Type B pancreatic cell (in vitro differentiated cells): Measurements from ENCODE around the gene CPB2. TPM values are rescaled to one million over a fixed set of nuclear protein-coding genes. Genes with fewer than 3 reads are reported as not detected.

Experiments used
- DNase-seq: peaks from one replicate; pipeline ENCODE4 v3.0.0; 2021; ENCODE audit warnings: mixed read lengths; ENCODE audit not compliant: unreplicated experiment; ENCODE audit errors: extremely low spot score
- H3K27ac Mint-ChIP-seq: 2 replicates; pipeline ENCODE4 v1.8.0; 2021; ENCODE audit warnings: mild to moderate bottlenecking, mixed read lengths
- H3K27me3 Mint-ChIP-seq: 2 replicates; pipeline ENCODE4 v1.8.0; 2021; ENCODE audit warnings: mixed read lengths
- H3K36me3 Mint-ChIP-seq: 2 replicates; pipeline ENCODE4 v1.8.0; 2021; ENCODE audit warnings: mixed read lengths
- H3K4me1 Mint-ChIP-seq: one replicate; pipeline ENCODE4 v1.8.0; 2021; ENCODE audit warnings: mixed read lengths; ENCODE audit not compliant: unreplicated experiment
- H3K4me3 Mint-ChIP-seq: 2 replicates; pipeline ENCODE4 v1.8.0; 2021; ENCODE audit warnings: mild to moderate bottlenecking, mixed read lengths
- H3K9me3 Mint-ChIP-seq: 2 replicates; pipeline ENCODE4 v1.8.0; 2021; ENCODE audit warnings: mixed read lengths
- total RNA-seq: library from RNA; stranded (reverse); gene quantifications from 2 replicates; pipeline ENCODE4 v1.2.1, GENCODE V29; 2021; ENCODE audit warnings: low replicate concordance
- TF ChIP-seq, protein P1 (sequence below): fragments of 200-600 bp; sonication (generic); conservative IDR thresholded peaks from 2 replicates; pipeline ENCODE4 v1.5.0; 2021; ENCODE audit warnings: antibody characterized with exemption, mild to moderate bottlenecking

The CPB2 gene
- total RNA-seq, 1 donor from 2014 or later: 0.19 TPM

DNA sequence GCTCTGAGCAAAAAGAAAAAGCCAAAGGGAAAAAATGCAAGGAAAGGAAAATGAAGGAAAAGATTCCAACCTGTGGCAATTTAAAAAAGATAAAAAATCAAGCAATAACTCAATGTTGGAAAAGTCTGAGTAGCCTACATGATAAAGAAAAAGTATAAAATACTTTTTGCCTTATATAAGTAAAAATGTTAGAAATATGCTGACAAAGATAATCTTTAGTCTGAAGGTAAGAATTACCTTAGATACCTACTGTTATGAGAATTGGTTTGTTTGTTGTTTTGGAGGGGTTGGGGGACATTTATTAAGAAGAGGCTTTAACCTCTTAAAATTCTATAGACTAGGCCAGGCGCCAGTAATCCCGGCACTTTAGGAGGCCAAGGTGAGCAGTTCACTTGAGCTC lies 29.7 kb upstream of the CPB2 start:
- Mint-ChIP-seq H3K27ac (peak overlapping the region; percentile 96), H3K36me3 (no peaks in the 10 kb centered on the region), H3K27me3 (no peaks in the 10 kb centered on the region), H3K4me3 (no peak overlapping the region), H3K4me1 (peaks cover 18% of the 10 kb centered on the region), H3K9me3 (no peaks in the 10 kb centered on the region)
- DNase-seq: no peak
- TF ChIP-seq, protein P1, sequence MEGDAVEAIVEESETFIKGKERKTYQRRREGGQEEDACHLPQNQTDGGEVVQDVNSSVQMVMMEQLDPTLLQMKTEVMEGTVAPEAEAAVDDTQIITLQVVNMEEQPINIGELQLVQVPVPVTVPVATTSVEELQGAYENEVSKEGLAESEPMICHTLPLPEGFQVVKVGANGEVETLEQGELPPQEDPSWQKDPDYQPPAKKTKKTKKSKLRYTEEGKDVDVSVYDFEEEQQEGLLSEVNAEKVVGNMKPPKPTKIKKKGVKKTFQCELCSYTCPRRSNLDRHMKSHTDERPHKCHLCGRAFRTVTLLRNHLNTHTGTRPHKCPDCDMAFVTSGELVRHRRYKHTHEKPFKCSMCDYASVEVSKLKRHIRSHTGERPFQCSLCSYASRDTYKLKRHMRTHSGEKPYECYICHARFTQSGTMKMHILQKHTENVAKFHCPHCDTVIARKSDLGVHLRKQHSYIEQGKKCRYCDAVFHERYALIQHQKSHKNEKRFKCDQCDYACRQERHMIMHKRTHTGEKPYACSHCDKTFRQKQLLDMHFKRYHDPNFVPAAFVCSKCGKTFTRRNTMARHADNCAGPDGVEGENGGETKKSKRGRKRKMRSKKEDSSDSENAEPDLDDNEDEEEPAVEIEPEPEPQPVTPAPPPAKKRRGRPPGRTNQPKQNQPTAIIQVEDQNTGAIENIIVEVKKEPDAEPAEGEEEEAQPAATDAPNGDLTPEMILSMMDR: no peak

DNA sequence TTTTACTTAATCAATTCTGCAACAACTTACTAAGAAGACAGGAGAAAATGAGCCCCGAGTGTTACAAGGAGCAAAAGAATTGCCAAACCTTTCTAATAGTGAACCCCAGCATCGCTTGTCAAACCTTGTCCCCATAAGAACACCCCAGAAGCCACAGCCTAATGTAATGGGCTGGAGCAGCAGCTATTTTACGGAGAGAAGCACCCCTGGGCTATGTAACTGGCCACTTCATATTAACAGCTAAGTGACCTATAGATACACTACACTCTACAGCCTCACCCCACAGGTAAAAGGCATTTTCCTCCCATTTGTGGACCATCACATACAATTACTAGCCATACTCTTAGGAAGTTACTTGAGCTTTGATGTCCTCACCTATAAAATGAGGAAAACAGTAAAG lies 27.3 kb upstream of the CPB2 start:
- Mint-ChIP-seq H3K9me3 (no peaks in the 10 kb centered on the region), H3K27ac (no peak overlapping the region)
- DNase-seq: no peak

DNA sequence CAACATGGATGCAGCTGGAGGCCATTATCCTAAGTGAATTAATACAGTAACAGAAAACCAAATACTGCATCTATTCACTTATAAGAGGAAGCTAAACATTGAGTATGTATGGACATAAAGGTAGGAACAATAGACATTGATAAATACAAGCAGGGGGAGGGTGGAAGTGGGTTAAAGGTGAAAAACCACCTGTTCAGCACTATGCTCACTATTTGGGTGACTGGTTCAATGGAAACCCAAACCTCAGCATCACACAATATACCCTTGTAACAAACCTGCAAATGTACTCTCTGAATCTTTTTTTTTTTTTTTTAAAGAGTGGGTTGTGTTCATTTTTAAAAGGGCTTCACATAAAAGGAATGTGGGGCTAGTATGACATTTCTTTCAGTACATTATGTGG lies 26.9 kb upstream of the CPB2 start:
- Mint-ChIP-seq H3K36me3 (no peaks in the 10 kb centered on the region), H3K4me3 (no peak overlapping the region), H3K9me3 (no peaks in the 10 kb centered on the region), H3K27ac (no peak overlapping the region), H3K4me1 (peaks cover 11% of the 10 kb centered on the region), H3K27me3 (no peaks in the 10 kb centered on the region)
- no peak for DNase-seq
- TF ChIP-seq, protein P1: no peak

More for the DNA sequence above, 27.3 kb upstream of the CPB2 start:
- TF ChIP-seq, protein P1: no peak
- Mint-ChIP-seq H3K4me1 (peaks cover 11% of the 10 kb centered on the region), H3K36me3 (no peaks in the 10 kb centered on the region), H3K4me3 (no peak overlapping the region), H3K27me3 (no peaks in the 10 kb centered on the region)

DNA sequence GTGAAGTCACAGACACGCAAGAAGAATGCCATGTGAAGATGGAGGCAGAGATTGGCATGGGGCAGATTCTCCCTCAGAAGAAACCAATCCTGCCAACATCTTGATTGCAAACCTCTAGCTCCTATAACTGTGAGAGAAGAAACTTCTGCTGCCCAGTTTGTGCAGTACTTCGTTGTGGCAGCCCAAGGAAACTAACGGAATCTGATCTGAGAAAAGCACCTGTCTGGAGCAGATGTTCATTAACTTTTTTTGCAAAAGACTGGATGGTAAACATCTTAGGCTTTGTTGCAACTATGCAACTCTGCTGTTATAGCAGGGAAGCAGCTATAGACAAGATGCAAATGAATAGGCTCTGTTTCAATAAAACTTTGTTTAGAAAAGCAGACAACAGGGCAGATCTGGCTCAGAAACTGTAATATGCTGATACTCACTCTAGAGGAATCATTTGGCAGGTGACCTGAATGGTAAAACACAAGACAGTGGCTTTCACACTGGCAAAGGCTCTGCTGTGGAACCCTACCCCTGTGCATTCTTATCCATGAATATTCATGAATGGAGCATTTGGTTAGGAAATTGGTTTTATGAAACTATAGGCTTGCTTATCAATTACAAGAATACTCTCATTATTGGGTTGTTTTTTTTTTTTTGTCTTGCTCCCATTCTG lies 25.3 kb upstream of the CPB2 start:
- no peak for DNase-seq
- Mint-ChIP-seq H3K27me3 (no peaks in the 10 kb centered on the region), H3K4me3 (no peak overlapping the region), H3K27ac (no peak overlapping the region), H3K4me1 (peaks cover 5% of the 10 kb centered on the region), H3K36me3 (no peaks in the 10 kb centered on the region), H3K9me3 (no peaks in the 10 kb centered on the region)
- TF ChIP-seq, protein P1: no peak

DNA sequence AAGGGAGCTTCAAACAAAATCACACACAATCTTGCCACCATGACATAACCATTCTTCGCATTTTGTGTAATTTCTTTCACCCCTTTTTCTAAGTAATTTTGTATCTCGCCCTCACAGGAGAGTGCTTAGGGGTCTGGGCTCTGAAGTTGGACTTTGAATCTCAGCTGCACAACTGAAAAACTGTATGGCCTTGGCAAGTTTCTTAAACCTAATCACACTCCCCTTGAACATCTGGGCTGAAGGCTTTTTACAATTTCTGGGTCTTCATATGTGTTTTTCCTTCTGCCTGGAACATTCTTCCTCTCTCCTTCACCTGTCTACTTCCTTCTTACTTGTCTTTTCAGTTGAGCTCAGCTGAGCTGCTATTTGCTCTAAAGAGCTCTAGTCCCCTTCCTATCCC lies 24.3 kb upstream of the CPB2 start:
- H3K36me3 Mint-ChIP-seq: no peaks in the 10 kb centered on the region
- H3K4me1 Mint-ChIP-seq: peaks cover 4% of the 10 kb centered on the region
- H3K4me3 Mint-ChIP-seq: no peak overlapping the region
- no peak overlapping the region for H3K27ac Mint-ChIP-seq
- no peak for DNase-seq
- TF ChIP-seq, protein P1: no peak
- H3K27me3 Mint-ChIP-seq: no peaks in the 10 kb centered on the region
- no peaks in the 10 kb centered on the region for H3K9me3 Mint-ChIP-seq
